GM10266 (cell line): ENCODE results near the gene ANKRD17.
"Not testable (repeated sequence)": the region's sequence is repeated elsewhere in the genome, so short reads cannot be mapped to it uniquely, and the experiment has no call there.

Experiments used
- DNase-seq: peaks from one replicate; pipeline ENCODE4 v3.0.0; 2012; ENCODE audit errors: extremely low spot score
- TF ChIP-seq, protein P1 (sequence below): IDR thresholded peaks from 2 replicates; pipeline ENCODE4 v1.5.1; 2012; ENCODE audit warnings: mild to moderate bottlenecking, low read depth; ENCODE audit not compliant: control insufficient read depth, insufficient read depth; ENCODE audit errors: missing control alignments

The ANKRD17 gene

DNA sequence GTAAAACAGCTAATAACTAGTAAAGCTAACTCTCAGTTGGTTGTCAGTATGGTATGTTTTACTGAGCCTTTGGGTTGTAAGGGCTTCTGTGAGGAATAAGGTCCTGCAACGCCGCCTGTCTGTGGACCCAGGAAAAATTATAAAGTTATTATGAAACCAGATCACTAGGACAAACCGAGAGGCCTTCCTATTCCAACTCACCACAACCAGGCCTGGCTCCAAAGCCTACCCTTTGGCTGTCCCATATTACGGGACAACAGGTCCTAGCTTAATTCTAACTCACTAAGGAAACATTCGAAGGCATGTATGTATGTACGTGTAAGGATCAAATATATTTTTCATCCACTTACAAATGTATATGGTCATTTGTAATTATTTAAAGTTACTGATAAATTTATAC, 1.4 kb downstream of the ANKRD17 start:
- TF ChIP-seq, protein P1, sequence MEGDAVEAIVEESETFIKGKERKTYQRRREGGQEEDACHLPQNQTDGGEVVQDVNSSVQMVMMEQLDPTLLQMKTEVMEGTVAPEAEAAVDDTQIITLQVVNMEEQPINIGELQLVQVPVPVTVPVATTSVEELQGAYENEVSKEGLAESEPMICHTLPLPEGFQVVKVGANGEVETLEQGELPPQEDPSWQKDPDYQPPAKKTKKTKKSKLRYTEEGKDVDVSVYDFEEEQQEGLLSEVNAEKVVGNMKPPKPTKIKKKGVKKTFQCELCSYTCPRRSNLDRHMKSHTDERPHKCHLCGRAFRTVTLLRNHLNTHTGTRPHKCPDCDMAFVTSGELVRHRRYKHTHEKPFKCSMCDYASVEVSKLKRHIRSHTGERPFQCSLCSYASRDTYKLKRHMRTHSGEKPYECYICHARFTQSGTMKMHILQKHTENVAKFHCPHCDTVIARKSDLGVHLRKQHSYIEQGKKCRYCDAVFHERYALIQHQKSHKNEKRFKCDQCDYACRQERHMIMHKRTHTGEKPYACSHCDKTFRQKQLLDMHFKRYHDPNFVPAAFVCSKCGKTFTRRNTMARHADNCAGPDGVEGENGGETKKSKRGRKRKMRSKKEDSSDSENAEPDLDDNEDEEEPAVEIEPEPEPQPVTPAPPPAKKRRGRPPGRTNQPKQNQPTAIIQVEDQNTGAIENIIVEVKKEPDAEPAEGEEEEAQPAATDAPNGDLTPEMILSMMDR = peak; percentile 63
- DNase-seq = peak; percentile 65

DNA sequence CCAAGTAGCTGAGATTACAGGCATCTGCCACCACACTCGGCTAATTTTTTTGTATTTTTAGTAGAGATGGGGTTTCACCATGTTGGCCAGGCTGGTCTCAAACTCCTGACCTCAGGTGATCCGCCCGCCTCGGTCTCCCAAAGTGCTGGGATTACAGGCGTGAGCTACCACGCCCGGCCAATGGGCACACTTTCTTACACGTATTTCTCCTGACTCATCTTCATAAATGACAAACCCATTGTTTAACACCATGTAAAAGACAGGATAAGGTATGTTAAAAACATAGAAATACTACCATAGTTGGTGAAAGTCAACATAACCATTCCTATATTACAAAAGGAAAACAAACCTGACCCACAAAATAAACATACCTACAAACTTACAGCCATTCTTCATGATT, 2.8 kb downstream of the ANKRD17 start:
- DNase-seq = not testable (repeated sequence)

DNA sequence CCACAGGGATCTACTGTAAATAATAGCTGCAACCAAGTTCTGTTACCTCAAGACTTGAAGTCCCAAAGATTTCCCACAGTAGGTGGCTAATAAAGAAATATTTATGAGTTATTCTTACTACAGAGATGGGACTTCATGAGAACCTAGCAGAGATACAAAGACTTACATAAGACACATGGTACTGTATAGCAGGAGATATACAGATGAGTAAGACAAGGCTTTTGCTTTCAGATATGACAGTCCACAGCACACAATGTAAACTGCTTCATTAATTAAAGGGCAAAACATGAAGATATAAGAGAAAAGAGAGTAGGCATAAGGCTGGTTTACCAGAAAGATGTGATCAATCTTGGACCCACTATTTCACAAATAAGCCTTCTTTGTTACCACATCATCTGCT, 6.6 kb downstream of the ANKRD17 start:
- TF ChIP-seq, protein P1 = no peak
- DNase-seq = no peak

DNA sequence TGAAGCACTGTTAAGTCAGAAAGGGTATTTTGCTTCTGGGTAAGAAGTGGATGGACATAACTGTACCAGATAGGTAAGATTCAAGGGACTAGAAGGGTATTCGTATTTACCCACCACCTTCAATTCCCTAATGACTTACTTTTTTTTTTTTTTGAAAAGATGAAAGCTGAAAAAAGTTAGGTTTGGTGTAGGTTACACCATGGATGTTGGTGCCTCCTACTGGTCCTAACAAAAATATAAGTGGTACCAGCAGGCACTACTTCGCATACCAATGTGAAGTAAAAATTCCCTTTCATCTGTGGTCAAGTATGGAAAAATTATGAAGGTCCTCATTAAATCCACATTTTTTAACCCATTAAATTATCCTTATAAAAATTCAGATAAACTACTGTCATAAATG, 7.2 kb downstream of the ANKRD17 start:
- TF ChIP-seq, protein P1 = no peak
- DNase-seq = no peak

DNA sequence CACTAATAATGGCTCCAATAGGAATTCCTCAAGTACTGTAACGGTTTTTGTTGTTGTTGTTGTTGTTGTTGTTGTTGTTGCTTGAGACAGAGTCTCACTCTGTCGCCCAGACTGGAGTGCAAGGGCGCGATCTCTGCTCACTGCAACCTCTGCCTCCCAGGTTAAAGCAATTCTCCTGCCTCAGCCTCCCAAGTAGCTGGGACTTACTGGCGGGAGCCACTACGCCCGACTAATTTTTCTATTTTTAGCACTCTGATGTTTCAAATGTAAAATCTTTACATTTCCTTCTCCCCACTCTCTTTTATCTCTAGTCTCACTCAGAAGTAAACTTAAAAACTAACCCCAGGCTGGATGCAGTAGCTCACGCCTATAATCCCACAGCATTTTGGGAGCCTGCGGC, 8.0 kb downstream of the ANKRD17 start:
- no peak for DNase-seq
- TF ChIP-seq, protein P1 = no peak

DNA sequence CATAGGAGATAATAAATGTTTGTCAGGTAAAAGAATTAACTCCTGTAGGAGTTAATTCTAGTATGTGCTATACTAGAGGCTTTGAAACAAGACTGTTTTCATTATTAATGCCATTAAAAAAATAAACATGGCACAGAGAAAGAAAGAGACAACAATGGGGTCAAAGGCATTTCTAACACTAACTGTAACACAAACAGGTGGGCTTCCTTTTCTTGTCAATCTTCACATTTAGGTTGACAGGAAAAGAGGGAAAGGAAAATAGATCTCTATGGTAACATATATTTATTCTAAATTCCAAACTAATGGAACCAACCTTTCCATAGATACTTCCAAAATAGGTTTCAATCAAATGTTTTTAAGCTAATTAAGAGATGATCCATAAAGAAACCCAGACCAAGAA, 9.8 kb downstream of the ANKRD17 start:
- TF ChIP-seq, protein P1 = no peak
- DNase-seq = no peak

DNA sequence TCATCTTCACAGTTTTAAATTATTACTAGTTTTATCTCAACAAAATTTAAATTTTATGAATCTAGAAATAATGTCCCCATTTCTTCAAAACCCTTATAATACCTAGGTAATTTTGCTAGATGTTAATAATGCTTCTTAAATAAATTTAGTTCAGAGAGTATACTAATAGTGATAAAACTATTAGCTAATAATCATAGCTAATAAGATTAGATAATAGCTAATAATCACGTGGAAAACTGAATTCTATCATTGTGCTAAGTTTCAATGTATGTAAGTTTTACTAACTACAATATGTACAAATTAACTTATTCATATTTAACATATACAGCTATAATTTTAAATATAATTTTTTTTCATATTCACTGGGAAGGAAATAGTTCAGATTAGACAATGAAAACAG, 10.2 kb downstream of the ANKRD17 start:
- DNase-seq = no peak
- TF ChIP-seq, protein P1 = no peak

DNA sequence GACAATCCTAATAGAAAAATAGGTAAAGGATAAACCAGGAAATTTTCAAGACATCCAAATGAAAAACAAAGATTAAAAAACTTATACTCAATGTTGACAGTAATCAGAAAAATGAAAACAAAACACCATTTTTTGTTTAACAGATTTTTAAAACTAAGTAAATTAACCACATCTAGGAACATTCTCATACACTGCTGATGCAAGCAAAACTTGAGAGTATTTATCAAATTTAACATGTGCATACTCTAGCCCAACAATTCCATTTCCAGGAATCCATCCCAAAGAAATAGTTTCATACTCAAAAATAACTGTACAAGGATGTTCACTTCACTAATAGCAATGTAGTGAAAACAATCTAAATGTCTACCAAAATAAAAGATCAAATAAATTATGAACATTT, 11.5 kb downstream of the ANKRD17 start:
- no peak for DNase-seq
- TF ChIP-seq, protein P1 = no peak
